Neuronal stem cell (in vitro differentiated cells): ENCODE results near the gene SCYGR2.

Source experiments
- DNase-seq: peaks from one replicate; pipeline ENCODE4 v3.0.0-alpha.2; 2013; ENCODE audit warnings: low spot score
- H2AFZ ChIP-seq: one replicate; pipeline ENCODE4 v1.6.1; 2013; ENCODE audit warnings: mild to moderate bottlenecking, low read length, inconsistent platforms
- H2AK5ac ChIP-seq: 2 replicates; pipeline ENCODE4 v1.6.1; 2013; ENCODE audit warnings: low read depth, mild to moderate bottlenecking, inconsistent platforms, low read length, moderate library complexity, mixed read lengths
- H2BK120ac ChIP-seq: 2 replicates; pipeline ENCODE4 v1.6.1; 2013; ENCODE audit warnings: low read depth, mild to moderate bottlenecking, inconsistent platforms, low read length, moderate library complexity, mixed read lengths
- H2BK12ac ChIP-seq: one replicate; pipeline ENCODE4 v1.6.1; 2013; ENCODE audit warnings: low read length, inconsistent platforms
- H2BK15ac ChIP-seq: 2 replicates; pipeline ENCODE4 v1.6.1; 2013; ENCODE audit warnings: mild to moderate bottlenecking, low read length, inconsistent platforms, mixed read lengths
- H2BK5ac ChIP-seq: one replicate; pipeline ENCODE4 v1.6.1; 2013; ENCODE audit warnings: inconsistent platforms, mild to moderate bottlenecking, low read length, moderate library complexity
- H3K14ac ChIP-seq: one replicate; pipeline ENCODE4 v1.6.1; 2013; ENCODE audit warnings: low read length, inconsistent platforms
- H3K18ac ChIP-seq: 2 replicates; pipeline ENCODE4 v1.6.1; 2013; ENCODE audit warnings: low read length, inconsistent platforms
- H3K23ac ChIP-seq: 2 replicates; pipeline ENCODE4 v1.6.1; 2013; ENCODE audit warnings: low read depth, mild to moderate bottlenecking, mixed read lengths, low read length, inconsistent platforms; ENCODE audit not compliant: poor library complexity
- H3K27ac ChIP-seq: replicated peaks from 3 replicates; pipeline ENCODE4 v1.5.1; 2013; ENCODE audit warnings: low read length, inconsistent platforms
- H3K27me3 ChIP-seq, 3 experiments: 2 replicates each; pipeline ENCODE4 v1.6.1; 2013; ENCODE audit warnings: low read length in 3 of 3, mild to moderate bottlenecking in 2 of 3, inconsistent platforms in 1 of 3, low read depth in 1 of 3, mixed read lengths in 1 of 3, moderate library complexity in 1 of 3; ENCODE audit not compliant: control insufficient read depth in 3 of 3, insufficient read depth in 3 of 3
- H3K36me3 ChIP-seq, 2 donors: replicated peaks in 1 of 2; 2 replicates each; pipeline ENCODE4 v1.6.1; 2013; ENCODE audit warnings: low read length in 2 of 2; ENCODE audit not compliant: control insufficient read depth in 2 of 2, insufficient read depth in 2 of 2
- H3K4ac ChIP-seq: 2 replicates; pipeline ENCODE4 v1.6.1; 2013; ENCODE audit warnings: inconsistent platforms, mild to moderate bottlenecking, low read length, moderate library complexity
- H3K4me1 ChIP-seq, 2 donors: 1 replicate in 1 of 2; 2 replicates in 1 of 2; pipeline ENCODE4 v1.6.1; 2013; ENCODE audit warnings: low read length in 2 of 2, low read depth in 1 of 2; ENCODE audit not compliant: control insufficient read depth in 2 of 2, insufficient read depth in 1 of 2
- H3K4me2 ChIP-seq: one replicate; pipeline ENCODE4 v1.6.1; 2013; ENCODE audit warnings: mild to moderate bottlenecking, low read length, inconsistent platforms; ENCODE audit not compliant: insufficient read depth, poor library complexity, severe bottlenecking
- H3K4me3 ChIP-seq, 2 donors: 2 replicates each; pipeline ENCODE4 v1.5.1; 2013; ENCODE audit warnings: low read length in 2 of 2, mild to moderate bottlenecking in 2 of 2, inconsistent platforms in 1 of 2, moderate library complexity in 1 of 2
- H3K79me1 ChIP-seq: one replicate; pipeline ENCODE4 v1.6.1; 2013; ENCODE audit warnings: low read depth, mild to moderate bottlenecking, inconsistent platforms, low read length, moderate library complexity
- H3K9ac ChIP-seq: one replicate; pipeline ENCODE4 v1.6.1; 2013; ENCODE audit warnings: mild to moderate bottlenecking, low read depth, low read length, inconsistent platforms; ENCODE audit not compliant: poor library complexity
- H3K9me3 ChIP-seq, 2 donors: replicated peaks in 1 of 2; 2 replicates each; pipeline versions ENCODE3 to v1.6.1; 2013; ENCODE audit warnings: low read length in 2 of 2, mild to moderate bottlenecking in 2 of 2, inconsistent platforms in 1 of 2, low read depth in 1 of 2, mixed read lengths in 1 of 2, moderate library complexity in 1 of 2; ENCODE audit not compliant: control insufficient read depth in 2 of 2, insufficient read depth in 1 of 2
- H4K8ac ChIP-seq: one replicate; pipeline ENCODE4 v1.6.1; 2013; ENCODE audit warnings: low read depth, mild to moderate bottlenecking, inconsistent platforms, low read length, moderate library complexity
- H4K91ac ChIP-seq: one replicate; pipeline ENCODE4 v1.6.1; 2013; ENCODE audit warnings: low read length, low read depth, mild to moderate bottlenecking, inconsistent platforms; ENCODE audit not compliant: poor library complexity
- WGBS, 2 donors: extraction: QIAGEN DNeasy Blood & Tissue Kit; methylation state at CpG; one replicate each; pipeline ENCODE4 v1.1.7; 2013; ENCODE audit warnings: missing lambda C conversion rate in 2 of 2, mixed read lengths in 1 of 2; ENCODE audit not compliant: insufficient read length in 2 of 2, insufficient replicate concordance in 1 of 2; ENCODE audit errors: extremely low coverage in 2 of 2; 5-methylcytosine and 5-hydroxymethylcytosine counted together

The SCYGR2 gene

GRCh38 chr2:227608561-227609338, 10.1 kb downstream of the SCYGR2 start:
- Histone ChIP-seq H3K4me2 (no peak overlapping the region), H3K14ac (peak overlapping the region; percentile 56), H2AFZ (no peak overlapping the region), H3K18ac (no peak overlapping the region), H2BK120ac (no peak overlapping the region), H3K4me3 (no peak overlapping the region), H2BK5ac (no peak overlapping the region), H3K4ac (no peak overlapping the region), H2BK15ac (peak overlapping the region; percentile 11), H3K4me1 (no peaks in the 10 kb centered on the region), H4K91ac (no peak overlapping the region), H4K8ac (no peak overlapping the region), H3K36me3 (no peaks in the 10 kb centered on the region), H2AK5ac (no peak overlapping the region), H3K9ac (peak overlapping the region; percentile 21), H3K23ac (no peak overlapping the region), H2BK12ac (no peak overlapping the region), H3K27me3 (no peaks in the 10 kb centered on the region), H3K79me1 (peaks cover 2% of the 10 kb centered on the region), H3K9me3 (no peaks in the 10 kb centered on the region), H3K27ac (no peak overlapping the region)
- no peak for DNase-seq
- WGBS, 2 donors: no CpG with 5 or more reads among the region's 16 CpGs

GRCh38 chr2:227610123-227610522, 11.4 kb downstream of the SCYGR2 start:
- no peak overlapping the region for H2BK5ac ChIP-seq
- no peaks in the 10 kb centered on the region for H3K36me3 ChIP-seq
- H3K23ac ChIP-seq: no peak overlapping the region
- no peak overlapping the region for H2AFZ ChIP-seq
- no peak overlapping the region for H3K14ac ChIP-seq
- no peak overlapping the region for H4K8ac ChIP-seq
- no peak overlapping the region for H2BK120ac ChIP-seq
- no peaks in the 10 kb centered on the region for H3K27me3 ChIP-seq
- H3K27ac ChIP-seq: no peak overlapping the region
- H3K18ac ChIP-seq: no peak overlapping the region
- no CpG with 5 or more reads among the region's 2 CpGs for WGBS, 2 donors
- no peak overlapping the region for H3K4ac ChIP-seq
- H2AK5ac ChIP-seq: no peak overlapping the region
- peaks cover 2% of the 10 kb centered on the region for H3K79me1 ChIP-seq
- no peak for DNase-seq
- H4K91ac ChIP-seq: no peak overlapping the region
- H3K4me1 ChIP-seq: no peaks in the 10 kb centered on the region
- no peak overlapping the region for H3K9ac ChIP-seq
- no peak overlapping the region for H2BK15ac ChIP-seq
- no peak overlapping the region for H3K4me2 ChIP-seq
- H3K4me3 ChIP-seq: no peak overlapping the region
- no peaks in the 10 kb centered on the region for H3K9me3 ChIP-seq
- H2BK12ac ChIP-seq: no peak overlapping the region

- no peak overlapping the region for H2AFZ ChIP-seq
- no peak overlapping the region for H3K18ac ChIP-seq
- no peak overlapping the region for H3K23ac ChIP-seq
- no peak overlapping the region for H4K8ac ChIP-seq
- no peak overlapping the region for H3K27ac ChIP-seq
- H2BK15ac ChIP-seq: no peak overlapping the region
- no peaks in the 10 kb centered on the region for H3K4me1 ChIP-seq
- DNase-seq: no peak
- no peaks in the 10 kb centered on the region for H3K27me3 ChIP-seq
- no peak overlapping the region for H3K4ac ChIP-seq
- no peaks in the 10 kb centered on the region for H3K9me3 ChIP-seq
- no CpG with 5 or more reads among the region's 11 CpGs for WGBS, 2 donors
- no peak overlapping the region for H3K14ac ChIP-seq
- no peak overlapping the region for H3K4me2 ChIP-seq
- peaks cover 2% of the 10 kb centered on the region for H3K79me1 ChIP-seq
- H2BK120ac ChIP-seq: no peak overlapping the region
- H2AK5ac ChIP-seq: no peak overlapping the region
- H2BK5ac ChIP-seq: no peak overlapping the region
- H3K36me3 ChIP-seq: no peaks in the 10 kb centered on the region
- H2BK12ac ChIP-seq: no peak overlapping the region
- H3K9ac ChIP-seq: no peak overlapping the region
- H4K91ac ChIP-seq: no peak overlapping the region
- no peak overlapping the region for H3K4me3 ChIP-seq
These were observed 14.0 kb downstream of the SCYGR2 start for GRCh38 chr2:227612546-227613271.

GRCh38 chr2:227613272-227613660, 14.6 kb downstream of the SCYGR2 start:
- peaks cover 2% of the 10 kb centered on the region for H3K79me1 ChIP-seq
- no peak overlapping the region for H3K4me2 ChIP-seq
- no peak overlapping the region for H3K23ac ChIP-seq
- no peaks in the 10 kb centered on the region for H3K27me3 ChIP-seq
- no peak overlapping the region for H2BK12ac ChIP-seq
- no peak overlapping the region for H4K91ac ChIP-seq
- no peak overlapping the region for H2BK5ac ChIP-seq
- H2BK120ac ChIP-seq: no peak overlapping the region
- H3K4ac ChIP-seq: no peak overlapping the region
- H4K8ac ChIP-seq: no peak overlapping the region
- no peak for DNase-seq
- H3K4me3 ChIP-seq: no peak overlapping the region
- no peak overlapping the region for H3K27ac ChIP-seq
- H2AK5ac ChIP-seq: no peak overlapping the region
- no peak overlapping the region for H3K14ac ChIP-seq
- no CpG with 5 or more reads among the region's 4 CpGs for WGBS, 2 donors
- H3K18ac ChIP-seq: no peak overlapping the region
- no peaks in the 10 kb centered on the region for H3K9me3 ChIP-seq
- H3K9ac ChIP-seq: no peak overlapping the region
- no peaks in the 10 kb centered on the region for H3K4me1 ChIP-seq
- H2BK15ac ChIP-seq: no peak overlapping the region
- H3K36me3 ChIP-seq: no peaks in the 10 kb centered on the region
- H2AFZ ChIP-seq: no peak overlapping the region
